AG20443 (cell line): ENCODE results near the gene FAM50B.

Source experiments
- DNase-seq: peaks from one replicate; pipeline ENCODE4 v3.0.0; 2012; ENCODE audit warnings: low spot score, mixed read lengths

The FAM50B gene

GRCh38 chr6:3848925-3849605 lies at the start of gene FAM50B:
Gene FAM50B (plus strand): TSS chr6:3849373. CDS start chr6:3849812, 439 bp downstream.
- peak; percentile 92 for DNase-seq

- DNase-seq = no peak
Measured at GRCh38 chr6:3799719-3800118, 49.5 kb upstream of the FAM50B start.

GRCh38 chr6:3800850-3801591 lies 48.2 kb upstream of the FAM50B start:
- DNase-seq = no peak

- no peak for DNase-seq
Measured at GRCh38 chr6:3801960-3802359, 47.2 kb upstream of the FAM50B start.

GRCh38 chr6:3803627-3804468 lies 45.3 kb upstream of the FAM50B start:
- DNase-seq = peak; percentile 88

GRCh38 chr6:3804964-3805363 lies 44.2 kb upstream of the FAM50B start:
- DNase-seq = no peak

- no peak for DNase-seq
Measured at GRCh38 chr6:3805448-3806123, 43.6 kb upstream of the FAM50B start.

GRCh38 chr6:3806169-3806922 lies 42.8 kb upstream of the FAM50B start:
- no peak for DNase-seq

GRCh38 chr6:3808199-3808598 lies 41.0 kb upstream of the FAM50B start:
- DNase-seq = no peak

- peak; percentile 95 for DNase-seq
Measured at GRCh38 chr6:3808759-3809514, 40.2 kb upstream of the FAM50B start.

- DNase-seq = no peak
Measured at GRCh38 chr6:3809515-3809891, 39.7 kb upstream of the FAM50B start.

GRCh38 chr6:3809982-3810381 lies 39.2 kb upstream of the FAM50B start:
- no peak for DNase-seq

GRCh38 chr6:3811191-3811590 lies 38.0 kb upstream of the FAM50B start:
- DNase-seq = no peak

- DNase-seq = no peak
Measured at GRCh38 chr6:3812596-3812995, 36.6 kb upstream of the FAM50B start.

GRCh38 chr6:3813150-3813780 lies 35.9 kb upstream of the FAM50B start:
- DNase-seq = peak; percentile 79

- no peak for DNase-seq
Measured at GRCh38 chr6:3813918-3814317, 35.3 kb upstream of the FAM50B start.

- DNase-seq = no peak
Measured at GRCh38 chr6:3814539-3814938, 34.6 kb upstream of the FAM50B start.

GRCh38 chr6:3816251-3816650 lies 32.9 kb upstream of the FAM50B start:
- no peak for DNase-seq

GRCh38 chr6:3819161-3820110 lies 29.7 kb upstream of the FAM50B start:
- peak; percentile 55 for DNase-seq
